ENCODE data around the gene BCL10.

DNA sequence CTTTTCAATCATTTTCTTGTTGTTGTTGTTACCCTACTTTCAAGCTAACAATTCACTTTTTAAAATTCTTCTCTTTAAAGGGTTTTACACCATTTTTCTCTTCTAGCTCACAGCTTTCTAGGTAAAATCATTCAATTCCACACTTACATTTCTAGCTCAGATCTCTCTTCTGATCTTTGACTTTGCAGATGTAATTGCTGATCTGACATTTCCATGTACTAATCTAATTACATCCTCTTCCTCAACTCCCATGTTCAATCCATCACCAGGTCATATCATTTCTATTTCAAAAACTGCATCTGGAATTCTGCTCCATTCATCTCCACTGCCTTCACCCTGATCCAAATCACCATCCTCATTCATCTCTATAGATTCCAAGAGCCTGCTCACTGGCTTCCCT lies 3.0 kb downstream of the BCL10 start:
- TF ChIP-seq EZH2 (IDR thresholded peaks at IDR 0.05; ENCODE audit: low read length, unreplicated experiment) (no peak), CTCF (conservative IDR thresholded peaks at IDR 0.05; ENCODE audit: low read depth, low read length) (no peak)
